ENCODE data around the gene ZNF587B. TPM values are rescaled to one million over a fixed set of nuclear protein-coding genes. Genes with fewer than 3 reads are reported as not detected.
"Not testable (repeated sequence)": the region's sequence is repeated elsewhere in the genome, so short reads cannot be mapped to it uniquely, and the experiment has no call there.

Gene ZNF587B
- polyA plus RNA-seq, 3 donors = 14.2 to 18.6 (median 17.5) TPM

GRCh38 chr19:57849666-57850473 lies 19.8 kb downstream of the ZNF587B start, which contains the start of gene ZNF587:
ZNF587 (plus strand) TSS chr19:57849859; CDS start chr19:57850039, 180 bp downstream.
- peak in 9 of 11 donors; percentile 58 to 80 (median 73) for DNase-seq (ENCODE audit: extremely low read depth in 1 of 11, low read depth in 9 of 11, low spot score in 4 of 11)

- peak in 3 of 11 donors; percentile 13 to 52 (median 41) for DNase-seq (ENCODE audit: extremely low read depth in 1 of 11, low read depth in 9 of 11, low spot score in 4 of 11)
These were observed 20.5 kb downstream of the ZNF587B start for GRCh38 chr19:57850553-57851017.

- not testable (repeated sequence) for DNase-seq (ENCODE audit: extremely low read depth in 1 of 11, low read depth in 9 of 11, low spot score in 4 of 11)
These were observed 21.9 kb downstream of the ZNF587B start for GRCh38 chr19:57851812-57852603.

GRCh38 chr19:57854117-57854516 lies 24.0 kb downstream of the ZNF587B start:
- DNase-seq (ENCODE audit: extremely low read depth in 1 of 11, low read depth in 9 of 11, low spot score in 4 of 11) = not testable (repeated sequence)

- DNase-seq (ENCODE audit: extremely low read depth in 1 of 11, low read depth in 9 of 11, low spot score in 4 of 11) = not testable (repeated sequence)
These were observed 32.3 kb downstream of the ZNF587B start for GRCh38 chr19:57862351-57862750.

GRCh38 chr19:57867868-57868492 lies 37.9 kb downstream of the ZNF587B start:
- no peak for DNase-seq (ENCODE audit: extremely low read depth in 1 of 11, low read depth in 9 of 11, low spot score in 4 of 11)

GRCh38 chr19:57869655-57870054 lies 39.6 kb downstream of the ZNF587B start:
- DNase-seq (ENCODE audit: extremely low read depth in 1 of 11, low read depth in 9 of 11, low spot score in 4 of 11) = not testable (repeated sequence)

- DNase-seq (ENCODE audit: extremely low read depth in 1 of 11, low read depth in 9 of 11, low spot score in 4 of 11) = no peak
These were observed 40.1 kb downstream of the ZNF587B start for GRCh38 chr19:57870225-57870624.

- no peak for DNase-seq (ENCODE audit: extremely low read depth in 1 of 11, low read depth in 9 of 11, low spot score in 4 of 11)
These were observed 42.4 kb downstream of the ZNF587B start for GRCh38 chr19:57872450-57872849.

- DNase-seq (ENCODE audit: extremely low read depth in 1 of 11, low read depth in 9 of 11, low spot score in 4 of 11) = not testable (repeated sequence)
These were observed 44.0 kb downstream of the ZNF587B start for GRCh38 chr19:57873883-57874799.

- DNase-seq (ENCODE audit: extremely low read depth in 1 of 11, low read depth in 9 of 11, low spot score in 4 of 11) = no peak
These were observed 55.9 kb downstream of the ZNF587B start for GRCh38 chr19:57886046-57886445.

- DNase-seq (ENCODE audit: extremely low read depth in 1 of 11, low read depth in 9 of 11, low spot score in 4 of 11) = peak in 8 of 11 donors; percentile 25 to 56 (median 38)
These were observed 57.3 kb downstream of the ZNF587B start for GRCh38 chr19:57887195-57887941.

GRCh38 chr19:57888107-57888559 lies 58.0 kb downstream of the ZNF587B start:
- no peak for DNase-seq (ENCODE audit: extremely low read depth in 1 of 11, low read depth in 9 of 11, low spot score in 4 of 11)

- DNase-seq (ENCODE audit: extremely low read depth in 1 of 11, low read depth in 9 of 11, low spot score in 4 of 11) = peak; percentile 60 to 90 (median 77)
These were observed 58.6 kb downstream of the ZNF587B start, which contains the start of gene ZNF814 for GRCh38 chr19:57888560-57889231. ZNF814 (minus strand) TSS chr19:57889037; CDS start chr19:57888802, 235 bp downstream.

GRCh38 chr19:57890706-57891105 lies 60.6 kb downstream of the ZNF587B start:
- DNase-seq (ENCODE audit: extremely low read depth in 1 of 11, low read depth in 9 of 11, low spot score in 4 of 11) = not testable (repeated sequence)

Measured in renal cortex interstitium (tissue), 11 donors.